Right lung (tissue), 10 donors: ENCODE measurements around the gene AKNA. TPM values are rescaled to one million over a fixed set of nuclear protein-coding genes. Genes with fewer than 3 reads are reported as not detected.

Experiments
- DNase-seq, 2 donors: peaks; one replicate each; pipeline ENCODE4 v3.0.0-alpha.2; 2013
- long read RNA-seq, 8 donors: transcript quantifications; one replicate each; lab custom pipeline, GENCODE V29; 2026
- polyA plus RNA-seq, 5 donors: library from polyadenylated mRNA; unstranded; fragments of 120-200 nt; gene quantifications; one replicate each; pipeline versions ENCODE4 v1.2.1 to v1.2.3, GENCODE V29; 2013; ENCODE audit warnings: inconsistent platforms in 1 of 5, low replicate concordance in 1 of 5; ENCODE audit not compliant: insufficient read length in 5 of 5, insufficient read depth in 1 of 5

AKNA gene, protein sequence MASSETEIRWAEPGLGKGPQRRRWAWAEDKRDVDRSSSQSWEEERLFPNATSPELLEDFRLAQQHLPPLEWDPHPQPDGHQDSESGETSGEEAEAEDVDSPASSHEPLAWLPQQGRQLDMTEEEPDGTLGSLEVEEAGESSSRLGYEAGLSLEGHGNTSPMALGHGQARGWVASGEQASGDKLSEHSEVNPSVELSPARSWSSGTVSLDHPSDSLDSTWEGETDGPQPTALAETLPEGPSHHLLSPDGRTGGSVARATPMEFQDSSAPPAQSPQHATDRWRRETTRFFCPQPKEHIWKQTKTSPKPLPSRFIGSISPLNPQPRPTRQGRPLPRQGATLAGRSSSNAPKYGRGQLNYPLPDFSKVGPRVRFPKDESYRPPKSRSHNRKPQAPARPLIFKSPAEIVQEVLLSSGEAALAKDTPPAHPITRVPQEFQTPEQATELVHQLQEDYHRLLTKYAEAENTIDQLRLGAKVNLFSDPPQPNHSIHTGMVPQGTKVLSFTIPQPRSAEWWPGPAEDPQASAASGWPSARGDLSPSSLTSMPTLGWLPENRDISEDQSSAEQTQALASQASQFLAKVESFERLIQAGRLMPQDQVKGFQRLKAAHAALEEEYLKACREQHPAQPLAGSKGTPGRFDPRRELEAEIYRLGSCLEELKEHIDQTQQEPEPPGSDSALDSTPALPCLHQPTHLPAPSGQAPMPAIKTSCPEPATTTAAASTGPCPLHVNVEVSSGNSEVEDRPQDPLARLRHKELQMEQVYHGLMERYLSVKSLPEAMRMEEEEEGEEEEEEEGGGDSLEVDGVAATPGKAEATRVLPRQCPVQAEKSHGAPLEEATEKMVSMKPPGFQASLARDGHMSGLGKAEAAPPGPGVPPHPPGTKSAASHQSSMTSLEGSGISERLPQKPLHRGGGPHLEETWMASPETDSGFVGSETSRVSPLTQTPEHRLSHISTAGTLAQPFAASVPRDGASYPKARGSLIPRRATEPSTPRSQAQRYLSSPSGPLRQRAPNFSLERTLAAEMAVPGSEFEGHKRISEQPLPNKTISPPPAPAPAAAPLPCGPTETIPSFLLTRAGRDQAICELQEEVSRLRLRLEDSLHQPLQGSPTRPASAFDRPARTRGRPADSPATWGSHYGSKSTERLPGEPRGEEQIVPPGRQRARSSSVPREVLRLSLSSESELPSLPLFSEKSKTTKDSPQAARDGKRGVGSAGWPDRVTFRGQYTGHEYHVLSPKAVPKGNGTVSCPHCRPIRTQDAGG (N-terminal part only)
- 10 to 100 TPM; 29.3 to 38.6 (median 31.2) TPM for polyA plus RNA-seq
- long read RNA-seq, donor 1, partial matches to known transcripts, result 0 of 3 reads
- long read RNA-seq, donor 1, other reads (novel, unspliced or antisense), result 0 of 3 reads
- long read RNA-seq, donor 2, result 0 reads
- long read RNA-seq, donor 3, partial matches to known transcripts, result 0 of 2 reads
- long read RNA-seq, donor 3, other reads (novel, unspliced or antisense), result 0 of 2 reads
- long read RNA-seq, donor 4, partial matches to known transcripts, result 11 of 12 reads
- long read RNA-seq, donor 4, other reads (novel, unspliced or antisense), result 0 of 12 reads
- long read RNA-seq, donor 5, partial matches to known transcripts, result 11 of 11 reads
- long read RNA-seq, donor 5, other reads (novel, unspliced or antisense), result 0 of 11 reads
- long read RNA-seq, donor 6, partial matches to known transcripts, result 0 of 1 reads
- long read RNA-seq, donor 6, other reads (novel, unspliced or antisense), result 0 of 1 reads
- long read RNA-seq, donor 7, partial matches to known transcripts, result 5 of 5 reads
- long read RNA-seq, donor 7, other reads (novel, unspliced or antisense), result 0 of 5 reads
- long read RNA-seq, donor 8, result 0 reads

- peak; percentile 81 to 86 for DNase-seq
Measured at GRCh38 chr9:114387680-114388356, at the start of gene AKNA. Gene AKNA (minus strand): TSS chr9:114387982. CDS start chr9:114381333, 6,649 bp downstream.

GRCh38 chr9:114437401-114437893 lies 49.7 kb upstream of the AKNA start:
- DNase-seq, result no peak

- peak; percentile 16 to 17 for DNase-seq
Measured at GRCh38 chr9:114434878-114435311, 47.1 kb upstream of the AKNA start.

GRCh38 chr9:114433720-114434255 lies 46.0 kb upstream of the AKNA start:
- DNase-seq, result no peak

- no peak for DNase-seq
Measured at GRCh38 chr9:114433086-114433485, 45.3 kb upstream of the AKNA start.

DNA sequence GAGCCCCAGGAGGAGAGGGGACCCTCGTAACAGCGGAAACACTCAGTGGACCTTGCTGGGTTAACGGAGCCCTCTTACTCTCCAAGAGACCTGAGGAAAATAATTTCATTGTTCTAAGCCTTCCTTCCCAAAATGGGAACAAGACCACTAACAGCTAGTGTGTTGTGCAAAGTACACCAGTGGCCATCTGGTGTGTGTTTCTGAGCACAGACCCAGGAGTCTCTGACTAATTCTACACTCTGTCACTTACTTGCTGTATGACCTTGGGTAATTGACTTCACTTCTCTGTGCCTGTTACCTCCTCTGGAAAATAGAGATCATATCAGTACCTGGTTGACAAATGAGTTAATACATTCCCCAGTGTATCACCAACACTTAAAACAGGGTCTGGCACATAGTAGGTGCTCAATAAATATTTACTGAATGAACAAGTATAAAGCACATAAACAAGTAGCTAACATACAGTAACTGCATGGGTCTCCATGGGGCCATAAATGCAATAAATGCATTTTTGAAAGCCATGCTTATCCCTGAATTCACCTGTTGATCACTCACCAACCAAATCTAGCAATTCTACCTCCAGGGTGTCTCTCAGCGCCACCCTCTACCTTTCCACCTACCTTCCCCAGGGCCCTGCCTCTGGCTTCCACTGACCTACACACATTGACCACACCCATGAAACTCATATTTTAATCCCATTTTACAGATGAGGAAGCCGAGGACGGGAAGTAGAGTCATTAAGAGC lies 44.7 kb upstream of the AKNA start:
- DNase-seq, result no peak

- no peak for DNase-seq
Measured at GRCh38 chr9:114431770-114432169, 44.0 kb upstream of the AKNA start.

DNA sequence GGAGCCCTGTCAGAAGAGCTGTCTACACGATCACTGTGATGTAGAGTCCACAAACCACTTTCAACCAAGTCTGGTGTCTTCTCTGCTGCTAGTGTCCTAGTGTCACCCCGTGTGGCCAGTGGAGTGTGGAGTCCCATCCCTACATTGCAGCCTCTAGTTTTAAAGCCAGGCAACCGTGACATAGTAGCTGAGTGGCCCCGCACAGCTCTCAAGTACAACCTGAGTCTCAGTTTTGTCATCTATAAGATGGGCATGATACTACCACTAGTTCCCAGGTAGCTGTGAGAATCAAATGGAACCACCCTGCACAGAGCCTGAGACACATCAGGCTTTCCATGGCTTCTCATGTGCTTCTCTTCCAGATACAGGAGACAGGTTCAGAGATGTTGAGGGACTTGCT lies 43.2 kb upstream of the AKNA start:
- no peak for DNase-seq

- no peak for DNase-seq
Measured at GRCh38 chr9:114430457-114430856, 42.7 kb upstream of the AKNA start.

- DNase-seq, result no peak
Measured at GRCh38 chr9:114429488-114429887, 41.7 kb upstream of the AKNA start.

- no peak for DNase-seq
Measured at GRCh38 chr9:114428466-114428865, 40.7 kb upstream of the AKNA start.

DNA sequence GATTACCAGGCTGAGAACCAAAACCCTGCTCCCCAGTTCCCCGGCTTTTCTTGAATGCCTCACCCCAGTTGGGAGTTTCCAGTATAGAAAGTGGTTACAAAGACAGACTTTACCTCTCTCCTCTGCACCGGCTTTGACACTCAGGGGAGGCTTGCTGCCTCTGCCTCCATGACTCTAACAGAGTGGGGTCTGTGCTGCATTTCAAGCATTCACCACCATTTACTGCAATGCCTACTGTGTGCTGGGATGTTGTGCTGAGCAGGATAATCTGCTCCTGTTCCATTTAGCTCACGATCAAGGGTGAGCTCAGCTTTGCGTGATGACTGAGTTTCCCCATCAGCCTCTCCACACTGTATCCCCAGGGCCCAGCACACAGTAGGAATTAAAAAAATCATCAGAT lies 39.9 kb upstream of the AKNA start:
- DNase-seq, result no peak

DNA sequence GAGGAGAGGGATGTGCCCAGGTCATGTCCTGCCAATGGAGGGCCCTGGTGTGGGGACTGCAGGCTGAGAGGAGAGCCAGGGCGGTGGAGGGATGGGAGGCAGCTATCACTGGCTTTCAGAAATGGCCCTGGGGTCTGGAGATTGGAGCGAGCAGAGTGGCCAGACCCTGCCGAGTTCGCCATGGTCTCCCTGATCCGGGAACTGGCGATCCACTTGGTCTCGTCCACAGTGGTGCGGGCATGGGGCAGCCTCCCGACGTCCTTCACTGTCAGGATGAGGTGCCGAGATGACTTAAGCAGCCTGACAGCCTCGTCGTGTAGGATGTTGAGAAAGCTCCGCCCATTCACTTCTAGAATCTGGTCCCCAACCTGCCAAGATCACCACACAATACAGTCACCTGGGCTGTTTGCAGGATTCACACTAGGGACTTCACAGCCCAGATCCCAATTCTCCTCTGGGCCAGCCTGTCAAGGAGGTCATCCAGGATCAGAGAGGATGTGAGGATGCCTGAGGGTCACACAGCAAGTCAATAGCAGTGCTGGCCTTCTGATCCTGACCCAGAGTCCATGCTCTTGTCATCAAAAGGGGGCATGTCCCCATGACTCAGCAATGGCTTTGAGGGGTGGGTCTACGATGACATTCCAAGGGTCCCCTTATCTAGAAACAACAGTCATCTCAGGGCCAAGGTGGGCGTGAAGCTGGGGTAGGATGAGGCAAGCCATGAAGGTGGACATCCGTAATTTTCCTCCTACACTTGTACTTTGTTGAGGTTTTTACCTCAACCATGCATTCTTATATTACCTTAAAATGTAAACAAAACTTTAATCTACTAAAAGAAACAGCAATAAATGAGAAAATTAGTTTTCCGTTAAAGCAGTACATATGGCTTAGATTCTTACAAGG lies 38.5 kb upstream of the AKNA start:
- no peak for DNase-seq

DNA sequence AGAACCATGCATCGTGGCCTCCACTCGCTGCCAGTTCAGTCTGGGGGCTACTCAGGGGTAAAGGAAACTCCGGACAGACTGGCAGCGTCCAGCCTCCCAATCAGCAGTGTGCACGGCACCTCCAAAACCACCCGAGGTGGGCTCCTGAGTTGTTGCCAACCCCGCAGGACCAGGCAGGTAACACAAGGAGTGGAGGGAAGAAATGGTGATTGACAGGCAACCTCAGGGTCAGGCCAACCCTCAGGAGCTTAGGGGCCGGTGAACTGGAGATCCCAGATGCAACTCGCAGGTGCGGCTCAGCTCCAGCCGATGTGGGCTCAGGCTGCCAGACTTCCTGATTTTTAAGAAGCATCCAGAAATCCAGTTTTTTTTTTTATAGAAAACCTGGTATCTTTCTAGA lies 37.3 kb upstream of the AKNA start:
- DNase-seq, result no peak

- no peak for DNase-seq
Measured at GRCh38 chr9:114424126-114424525, 36.3 kb upstream of the AKNA start.

GRCh38 chr9:114423181-114423580 lies 35.4 kb upstream of the AKNA start:
- DNase-seq, result no peak

DNA sequence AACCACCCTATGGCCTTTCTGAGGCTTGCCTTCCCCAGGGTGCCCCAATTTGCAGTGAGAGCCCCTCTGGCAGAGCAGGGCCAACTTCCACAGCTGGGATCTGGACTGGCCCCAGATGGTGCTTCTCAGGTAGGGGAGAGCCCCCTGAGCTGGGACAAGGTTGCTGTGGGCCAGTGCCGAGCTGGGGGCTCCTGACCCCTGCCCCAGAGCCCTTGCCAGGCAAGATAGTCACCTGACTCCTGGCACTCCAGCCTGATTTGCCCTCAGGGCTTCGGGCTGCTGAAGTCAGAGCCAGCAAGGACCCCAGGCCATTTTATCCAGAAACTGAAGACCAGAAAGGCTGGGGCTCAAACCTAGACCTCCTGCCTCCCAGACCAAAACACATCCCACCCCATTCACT lies 33.4 kb upstream of the AKNA start:
- no peak for DNase-seq

DNA sequence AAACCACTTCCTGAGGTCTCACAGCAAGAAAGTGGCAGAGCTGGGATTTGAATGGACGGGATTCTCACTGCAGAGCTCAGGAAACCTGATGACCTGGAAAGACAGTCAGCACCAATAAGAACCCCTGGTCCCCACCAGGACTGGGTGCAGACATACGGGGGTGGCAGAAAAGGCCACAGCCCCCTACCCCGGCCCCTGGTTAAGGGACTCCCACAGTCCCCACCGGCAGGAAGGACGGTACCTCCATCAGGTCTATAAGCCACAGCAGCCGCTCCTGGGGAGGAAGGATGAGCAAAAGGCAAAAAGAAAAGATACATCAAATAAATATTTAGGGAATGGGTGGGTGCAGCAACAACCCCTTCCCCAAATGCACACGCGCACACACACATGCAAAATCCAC lies 32.0 kb upstream of the AKNA start:
- DNase-seq, result no peak
